Erythroblast (primary cell): ENCODE results near the gene GRPEL2.

ENCODE experiments used
- DNase-seq, 2 experiments: peaks; one replicate each; lab custom pipeline; 2025; lab: John Stamatoyannopoulos, UW
- GATA1 ChIP-seq: IDR thresholded peaks from 2 replicates; pipeline ENCODE4 v1.6.1; 2011; ENCODE audit warnings: low read depth, mild to moderate bottlenecking, control low read depth, low read length, moderate library complexity
- POLR2A ChIP-seq: IDR thresholded peaks from 2 replicates; pipeline ENCODE4 v1.6.1; 2011; ENCODE audit warnings: mild to moderate bottlenecking, low read length

The GRPEL2 gene

GRCh38 chr5:149357370-149358293, 12.3 kb downstream of the GRPEL2 start, which contains the start of gene PCYOX1L:
TSS of gene PCYOX1L (plus strand) at chr5:149358046. CDS start at chr5:149358069, 23 bp downstream.
- TF ChIP-seq GATA1 = no peak
- peak; percentile 78 for TF ChIP-seq POLR2A
- peak; percentile 96 to 98 for DNase-seq

- DNase-seq = peak; percentile 51 to 59
- TF ChIP-seq POLR2A = no peak
- no peak for TF ChIP-seq GATA1
Observed at GRCh38 chr5:149358294-149358651, 13.0 kb downstream of the GRPEL2 start.

- DNase-seq = peak; percentile 21 to 39
- TF ChIP-seq POLR2A (no peak), GATA1 (no peak)
Observed at GRCh38 chr5:149358868-149359495, 13.7 kb downstream of the GRPEL2 start.

- no peak for TF ChIP-seq GATA1
- DNase-seq = no peak
Observed at GRCh38 chr5:149360272-149360671, 15.0 kb downstream of the GRPEL2 start.

GRCh38 chr5:149362541-149362940, 17.2 kb downstream of the GRPEL2 start:
- no peak for DNase-seq
- TF ChIP-seq GATA1 (no peak), POLR2A (no peak)

GRCh38 chr5:149363358-149363757, 18.1 kb downstream of the GRPEL2 start:
- TF ChIP-seq POLR2A = no peak
- no peak for TF ChIP-seq GATA1
- DNase-seq = no peak

- TF ChIP-seq POLR2A = peak; percentile 0
- no peak for TF ChIP-seq GATA1
- no peak for DNase-seq
Observed at GRCh38 chr5:149363936-149364335, 18.6 kb downstream of the GRPEL2 start.

- no peak for DNase-seq
- TF ChIP-seq POLR2A (no peak), GATA1 (no peak)
Observed at GRCh38 chr5:149364719-149365118, 19.4 kb downstream of the GRPEL2 start.

GRCh38 chr5:149365418-149365817, 20.1 kb downstream of the GRPEL2 start:
- DNase-seq = peak in 1 of 2 experiments; percentile 55
- TF ChIP-seq GATA1 (no peak), POLR2A (no peak)

- TF ChIP-seq POLR2A (no peak), GATA1 (no peak)
- peak; percentile 50 to 57 for DNase-seq
Observed at GRCh38 chr5:149366169-149366729, 20.9 kb downstream of the GRPEL2 start.

- peak; percentile 82 to 86 for DNase-seq
- TF ChIP-seq GATA1 = no peak
- TF ChIP-seq POLR2A = no peak
Observed at GRCh38 chr5:149367249-149367971, 22.1 kb downstream of the GRPEL2 start.

GRCh38 chr5:149367972-149368645, 22.8 kb downstream of the GRPEL2 start:
- no peak for TF ChIP-seq POLR2A
- no peak for TF ChIP-seq GATA1
- DNase-seq = no peak

GRCh38 chr5:149370878-149371277, 25.6 kb downstream of the GRPEL2 start:
- peak in 1 of 2 experiments; percentile 21 for DNase-seq
- TF ChIP-seq POLR2A = no peak
- TF ChIP-seq GATA1 = no peak
